Measurements from ENCODE around the gene E4F1. TPM values are rescaled to one million over a fixed set of nuclear protein-coding genes. Genes with fewer than 3 reads are reported as not detected.

The E4F1 gene
- total RNA-seq, 1 donor = 31.5 TPM

GRCh38 chr16:2212362-2213324 is 10.7 kb upstream of the E4F1 start:
- Histone ChIP-seq H3K4me3 (ENCODE audit: insufficient read depth, low read length) (peak overlapping the region; percentile 80), H3K36me3 (ENCODE audit: insufficient read depth, low read length) (peaks cover 12% of the 10 kb centered on the region), H2AFZ (ENCODE audit: low read length) (no peak overlapping the region), H3K27ac (ENCODE audit: low read depth, low read length) (no peak overlapping the region), H3K4me1 (ENCODE audit: insufficient read depth, low read length) (peaks cover 17% of the 10 kb centered on the region), H3K79me2 (ENCODE audit: insufficient read depth, low read length) (peaks cover 33% of the 10 kb centered on the region), H3K9me3 (ENCODE audit: low read depth, low read length) (no peaks in the 10 kb centered on the region), H3K27me3 (ENCODE audit: insufficient read depth, low read length) (no peaks in the 10 kb centered on the region), H4K20me1 (ENCODE audit: insufficient read depth, low read length) (no peaks in the 10 kb centered on the region), H3K4me2 (ENCODE audit: insufficient read depth, low read length) (peak overlapping the region; percentile 75)
- peak; percentile 94 for DNase-seq (ENCODE audit: insufficient read length, low spot score, missing footprints)
- no peak for TF ChIP-seq CTCF (IDR thresholded peaks at IDR 0.05; ENCODE audit: extremely low read depth, low read depth, low read length)

GRCh38 chr16:2213817-2214718 is 9.3 kb upstream of the E4F1 start:
- Histone ChIP-seq H3K9me3 (ENCODE audit: low read depth, low read length) (no peaks in the 10 kb centered on the region), H3K79me2 (ENCODE audit: insufficient read depth, low read length) (peaks cover 28% of the 10 kb centered on the region), H3K27ac (ENCODE audit: low read depth, low read length) (peak overlapping the region; percentile 53), H2AFZ (ENCODE audit: low read length) (peak overlapping the region; percentile 65), H3K36me3 (ENCODE audit: insufficient read depth, low read length) (peaks cover 5% of the 10 kb centered on the region), H4K20me1 (ENCODE audit: insufficient read depth, low read length) (no peaks in the 10 kb centered on the region), H3K27me3 (ENCODE audit: insufficient read depth, low read length) (no peaks in the 10 kb centered on the region), H3K4me3 (ENCODE audit: insufficient read depth, low read length) (peak overlapping the region; percentile 80), H3K4me1 (ENCODE audit: insufficient read depth, low read length) (peaks cover 17% of the 10 kb centered on the region), H3K4me2 (ENCODE audit: insufficient read depth, low read length) (peak overlapping the region; percentile 75)
- TF ChIP-seq CTCF (IDR thresholded peaks at IDR 0.05; ENCODE audit: extremely low read depth, low read depth, low read length) = no peak
- DNase-seq (ENCODE audit: insufficient read length, low spot score, missing footprints) = peak; percentile 92

GRCh38 chr16:2214719-2214968 is 8.7 kb upstream of the E4F1 start, which contains the start of gene PGP:
PGP (minus strand) TSS chr16:2214840; CDS start chr16:2214777, 63 bp downstream.
- Histone ChIP-seq H3K27ac (ENCODE audit: low read depth, low read length) (peak within 1 kb of the TSS; percentile 88), H2AFZ (ENCODE audit: low read length) (peak within 1 kb of the TSS; percentile 95), H3K4me2 (ENCODE audit: insufficient read depth, low read length) (peak within 1 kb of the TSS; percentile 100), H3K27me3 (ENCODE audit: insufficient read depth, low read length) (no peaks in the 10 kb centered on the region), H3K36me3 (ENCODE audit: insufficient read depth, low read length) (peaks cover 4% of the 10 kb centered on the region), H4K20me1 (ENCODE audit: insufficient read depth, low read length) (no peaks in the 10 kb centered on the region), H3K4me1 (ENCODE audit: insufficient read depth, low read length) (peaks cover 17% of the 10 kb centered on the region), H3K79me2 (ENCODE audit: insufficient read depth, low read length) (peaks cover 28% of the 10 kb centered on the region), H3K4me3 (ENCODE audit: insufficient read depth, low read length) (peak within 1 kb of the TSS; percentile 81), H3K9me3 (ENCODE audit: low read depth, low read length) (no peaks in the 10 kb centered on the region)
- TF ChIP-seq CTCF (IDR thresholded peaks at IDR 0.05; ENCODE audit: extremely low read depth, low read depth, low read length) = no peak
- DNase-seq (ENCODE audit: insufficient read length, low spot score, missing footprints) = no peak

Data from osteoblast (primary cell).